ENCODE results near the gene GTPBP6.

The GTPBP6 gene, protein sequence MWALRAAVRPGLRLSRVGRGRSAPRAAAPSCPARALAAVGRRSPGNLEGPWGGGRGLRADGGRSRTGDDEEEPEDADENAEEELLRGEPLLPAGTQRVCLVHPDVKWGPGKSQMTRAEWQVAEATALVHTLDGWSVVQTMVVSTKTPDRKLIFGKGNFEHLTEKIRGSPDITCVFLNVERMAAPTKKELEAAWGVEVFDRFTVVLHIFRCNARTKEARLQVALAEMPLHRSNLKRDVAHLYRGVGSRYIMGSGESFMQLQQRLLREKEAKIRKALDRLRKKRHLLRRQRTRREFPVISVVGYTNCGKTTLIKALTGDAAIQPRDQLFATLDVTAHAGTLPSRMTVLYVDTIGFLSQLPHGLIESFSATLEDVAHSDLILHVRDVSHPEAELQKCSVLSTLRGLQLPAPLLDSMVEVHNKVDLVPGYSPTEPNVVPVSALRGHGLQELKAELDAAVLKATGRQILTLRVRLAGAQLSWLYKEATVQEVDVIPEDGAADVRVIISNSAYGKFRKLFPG

DNA sequence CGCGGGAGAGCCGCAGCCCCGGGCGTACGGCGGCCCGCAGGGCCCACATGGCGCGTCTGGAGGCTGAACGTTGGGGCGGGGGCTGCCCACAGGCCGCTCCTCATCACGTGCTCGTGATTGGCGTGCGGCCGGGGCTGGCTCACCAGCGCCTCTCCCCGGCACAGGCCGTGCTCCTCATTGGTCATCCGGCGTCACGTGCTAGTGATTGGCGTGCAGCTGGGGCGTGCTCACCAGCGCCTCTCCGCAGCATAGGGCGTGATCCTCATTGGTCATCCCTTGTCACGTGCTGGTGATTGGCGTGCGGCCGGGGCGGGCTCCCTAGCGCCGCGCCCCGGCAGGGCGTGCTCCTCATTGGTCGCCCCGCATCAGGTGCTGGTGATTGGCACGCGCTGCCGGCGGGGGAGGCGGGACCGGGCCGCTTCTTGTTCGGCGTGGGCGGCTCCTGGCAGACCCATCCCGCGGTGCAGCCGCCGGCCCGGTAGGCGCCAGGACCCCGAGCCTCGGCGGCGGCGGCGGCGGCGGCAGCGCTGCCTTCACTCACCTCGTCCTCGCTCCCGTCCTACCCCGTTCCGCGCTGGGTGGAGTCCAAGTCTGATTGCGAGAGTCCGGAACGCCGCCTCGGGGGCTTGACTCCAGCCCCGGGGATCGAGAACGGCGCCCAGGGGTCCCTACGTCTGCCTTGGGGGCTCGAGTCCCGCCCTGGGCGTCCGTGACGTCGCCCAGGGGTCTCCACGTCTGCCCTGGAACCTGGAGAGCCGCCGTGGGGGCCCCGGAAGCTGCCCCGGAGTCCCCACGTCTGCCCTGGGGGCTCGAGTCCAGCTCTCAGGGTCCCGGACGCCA lies at the start of gene GTPBP6:
Gene GTPBP6 (minus strand): TSS at position 58 of the 840 bp plus-strand sequence. CDS start 9 bp downstream, at position 49.
- Histone ChIP-seq H3K36me3 (ENCODE audit: control insufficient read depth, low read depth, low read length) (peaks cover 18% of the 10 kb centered on the region), H3K4me3 (ENCODE audit: low read length) (peak within 1 kb of the TSS; percentile 76), H3K9ac (ENCODE audit: low read length) (peak within 1 kb of the TSS; percentile 87), H3K27me3 (ENCODE audit: control insufficient read depth, insufficient read depth, low read length) (no peaks in the 10 kb centered on the region), H3K27ac (ENCODE audit: low read length) (no peak within 1 kb of the TSS), H3K9me3 (ENCODE audit: control insufficient read depth, low read depth, low read length) (no peaks in the 10 kb centered on the region), H3K4me1 (ENCODE audit: control insufficient read depth, low read depth, low read length) (no peaks in the 10 kb centered on the region)

DNA sequence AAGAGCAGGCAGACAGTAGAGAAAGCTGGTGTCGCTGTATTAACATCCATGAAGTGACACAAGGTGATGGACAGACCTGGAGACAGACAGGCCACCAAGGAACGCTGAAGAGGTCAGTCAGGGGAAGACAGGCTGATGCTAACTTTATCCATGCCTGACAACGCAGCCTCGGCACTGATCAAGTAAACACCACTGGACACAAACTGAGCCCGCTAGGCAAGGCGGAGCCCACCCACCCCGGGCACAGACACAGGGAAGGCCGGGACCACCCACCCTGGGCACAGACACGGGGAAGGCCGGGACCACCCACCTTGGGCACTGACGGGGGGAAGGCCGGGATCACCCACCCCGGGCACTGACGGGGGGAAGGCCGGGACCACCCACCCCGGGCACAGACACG lies 49.3 kb upstream of the GTPBP6 start:
- Histone ChIP-seq H3K9me3 (ENCODE audit: control insufficient read depth, low read depth, low read length) (no peaks in the 10 kb centered on the region), H3K27ac (ENCODE audit: low read length) (no peak overlapping the region)

DNA sequence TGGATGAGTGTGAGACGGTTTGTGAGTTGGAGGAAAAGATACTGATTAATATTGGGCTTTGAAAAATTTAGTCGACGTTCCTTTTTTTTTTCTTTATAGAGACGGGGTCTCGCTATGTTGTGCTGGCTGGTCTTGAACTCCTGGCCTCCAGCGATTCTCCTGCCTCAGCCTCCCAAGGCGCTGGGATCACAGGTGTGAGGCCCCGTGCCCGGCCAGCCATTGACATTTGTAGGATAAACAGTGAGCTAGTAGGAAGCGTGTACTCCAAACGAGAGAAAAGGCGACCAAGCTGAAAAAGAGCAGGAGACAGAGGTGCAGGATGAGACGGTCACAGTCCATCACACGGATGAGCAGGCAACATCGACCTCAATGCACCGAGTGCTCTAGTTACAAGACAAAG lies 48.8 kb upstream of the GTPBP6 start:
- no peak overlapping the region for H3K4me3 ChIP-seq (ENCODE audit: low read length)
- no peaks in the 10 kb centered on the region for H3K4me1 ChIP-seq (ENCODE audit: control insufficient read depth, low read depth, low read length)
- no peak overlapping the region for H3K27ac ChIP-seq (ENCODE audit: low read length)
- H3K9me3 ChIP-seq (ENCODE audit: control insufficient read depth, low read depth, low read length) = no peaks in the 10 kb centered on the region
- no peaks in the 10 kb centered on the region for H3K36me3 ChIP-seq (ENCODE audit: control insufficient read depth, low read depth, low read length)
- peaks cover 7% of the 10 kb centered on the region for H3K27me3 ChIP-seq (ENCODE audit: control insufficient read depth, insufficient read depth, low read length)
- H3K9ac ChIP-seq (ENCODE audit: low read length) = no peak overlapping the region

More for the DNA sequence above, 49.3 kb upstream of the GTPBP6 start:
- Histone ChIP-seq H3K4me3 (ENCODE audit: low read length) (no peak overlapping the region), H3K4me1 (ENCODE audit: control insufficient read depth, low read depth, low read length) (no peaks in the 10 kb centered on the region), H3K27me3 (ENCODE audit: control insufficient read depth, insufficient read depth, low read length) (peaks cover 12% of the 10 kb centered on the region), H3K36me3 (ENCODE audit: control insufficient read depth, low read depth, low read length) (no peaks in the 10 kb centered on the region), H3K9ac (ENCODE audit: low read length) (no peak overlapping the region)

DNA sequence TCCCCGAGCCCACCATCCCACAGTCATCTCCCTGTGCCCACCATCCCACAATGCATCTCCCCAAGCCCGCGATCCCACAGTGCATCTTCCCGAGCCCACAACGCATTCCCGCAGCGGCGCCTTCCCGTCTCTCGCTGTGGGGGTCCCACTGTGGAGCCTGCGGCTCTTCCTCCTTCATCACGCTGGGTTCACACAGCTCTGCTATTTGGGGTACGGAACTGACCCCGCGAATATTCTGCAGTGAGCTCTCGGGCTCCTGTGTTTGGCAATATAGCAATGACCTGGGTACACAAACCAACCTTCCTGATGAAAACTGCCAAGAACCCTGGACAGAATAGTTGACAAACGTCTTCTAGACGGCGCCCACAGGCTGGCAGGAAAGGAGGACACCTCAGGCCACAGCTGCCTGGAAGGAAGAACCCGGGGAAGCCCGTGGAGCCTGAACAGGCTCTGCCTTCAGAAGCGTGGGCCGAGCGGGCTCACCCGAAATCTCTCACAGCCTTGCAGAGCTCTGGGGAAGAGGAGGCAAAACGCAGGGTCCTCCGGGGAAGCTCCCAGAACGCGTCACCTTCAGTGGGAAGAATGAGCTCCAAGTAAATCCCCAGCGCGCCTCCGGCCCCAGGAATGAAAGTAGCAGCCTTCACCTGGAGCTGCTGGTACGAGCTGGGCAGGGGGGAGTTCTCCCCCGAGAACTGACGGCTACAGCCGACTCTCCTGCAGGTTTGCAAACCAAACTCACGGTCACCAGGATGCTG lies 45.2 kb upstream of the GTPBP6 start:
- H3K9ac ChIP-seq (ENCODE audit: low read length) = no peak overlapping the region
- H3K4me1 ChIP-seq (ENCODE audit: control insufficient read depth, low read depth, low read length) = no peaks in the 10 kb centered on the region
- no peaks in the 10 kb centered on the region for H3K27me3 ChIP-seq (ENCODE audit: control insufficient read depth, insufficient read depth, low read length)
- no peak overlapping the region for H3K4me3 ChIP-seq (ENCODE audit: low read length)
- H3K36me3 ChIP-seq (ENCODE audit: control insufficient read depth, low read depth, low read length) = peaks cover 13% of the 10 kb centered on the region
- H3K27ac ChIP-seq (ENCODE audit: low read length) = no peak overlapping the region
- no peaks in the 10 kb centered on the region for H3K9me3 ChIP-seq (ENCODE audit: control insufficient read depth, low read depth, low read length)

DNA sequence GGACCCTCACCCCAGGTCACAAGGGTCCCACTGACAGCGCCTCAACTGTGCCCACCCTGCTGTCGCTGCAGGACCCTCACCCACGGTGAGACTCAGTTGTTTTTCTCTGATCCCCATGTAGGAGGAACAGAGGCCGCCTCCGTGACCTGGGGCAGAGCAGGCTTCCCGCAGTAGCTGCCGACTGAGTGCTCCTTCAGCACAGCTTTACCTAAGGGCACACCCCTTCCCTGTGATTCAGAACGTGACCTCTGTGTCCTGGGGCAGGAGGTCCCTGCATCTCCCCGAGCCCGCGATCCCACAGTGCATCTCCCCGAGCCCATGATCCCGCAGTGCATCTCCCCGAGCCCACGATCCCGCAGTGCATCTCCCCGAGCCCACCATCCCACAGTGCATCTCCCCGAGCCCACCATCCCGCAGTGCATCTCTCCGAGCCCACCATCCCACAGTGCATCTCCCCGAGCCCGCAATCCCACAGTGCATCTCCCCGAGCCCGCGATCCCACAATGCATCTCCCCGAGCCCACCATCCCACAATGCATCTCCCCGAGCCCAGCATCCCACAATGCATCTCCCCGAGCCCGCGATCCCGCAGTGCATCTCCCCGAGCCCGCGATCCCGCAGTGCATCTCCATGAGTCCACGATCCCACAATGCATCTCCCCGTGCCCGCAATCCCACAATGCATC lies 44.5 kb upstream of the GTPBP6 start:
- H3K27ac ChIP-seq (ENCODE audit: low read length) = no peak overlapping the region
- H3K9me3 ChIP-seq (ENCODE audit: control insufficient read depth, low read depth, low read length) = no peaks in the 10 kb centered on the region
- H3K27me3 ChIP-seq (ENCODE audit: control insufficient read depth, insufficient read depth, low read length) = no peaks in the 10 kb centered on the region
- H3K9ac ChIP-seq (ENCODE audit: low read length) = no peak overlapping the region
- H3K36me3 ChIP-seq (ENCODE audit: control insufficient read depth, low read depth, low read length) = peaks cover 13% of the 10 kb centered on the region
- no peaks in the 10 kb centered on the region for H3K4me1 ChIP-seq (ENCODE audit: control insufficient read depth, low read depth, low read length)
- no peak overlapping the region for H3K4me3 ChIP-seq (ENCODE audit: low read length)

DNA sequence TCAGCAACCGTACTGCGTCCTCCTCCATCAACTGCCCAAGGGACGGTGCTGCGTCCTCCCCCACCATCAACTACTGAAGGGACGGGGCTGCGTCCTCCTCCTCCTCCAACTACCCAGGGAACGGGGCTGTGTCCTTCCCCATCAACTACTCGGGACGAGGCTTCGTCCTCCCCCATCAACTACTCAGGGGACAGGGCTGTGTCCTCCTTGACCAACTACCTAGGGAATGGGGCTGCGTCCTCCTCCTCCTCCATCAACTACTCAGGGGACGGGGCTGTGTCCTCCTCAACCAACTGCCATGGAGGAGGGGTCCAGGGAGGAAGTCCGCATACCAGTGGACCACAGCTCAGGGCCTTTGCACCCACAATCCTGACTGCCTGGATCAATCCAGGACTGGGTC lies 43.8 kb upstream of the GTPBP6 start:
- H3K27ac ChIP-seq (ENCODE audit: low read length) = no peak overlapping the region

DNA sequence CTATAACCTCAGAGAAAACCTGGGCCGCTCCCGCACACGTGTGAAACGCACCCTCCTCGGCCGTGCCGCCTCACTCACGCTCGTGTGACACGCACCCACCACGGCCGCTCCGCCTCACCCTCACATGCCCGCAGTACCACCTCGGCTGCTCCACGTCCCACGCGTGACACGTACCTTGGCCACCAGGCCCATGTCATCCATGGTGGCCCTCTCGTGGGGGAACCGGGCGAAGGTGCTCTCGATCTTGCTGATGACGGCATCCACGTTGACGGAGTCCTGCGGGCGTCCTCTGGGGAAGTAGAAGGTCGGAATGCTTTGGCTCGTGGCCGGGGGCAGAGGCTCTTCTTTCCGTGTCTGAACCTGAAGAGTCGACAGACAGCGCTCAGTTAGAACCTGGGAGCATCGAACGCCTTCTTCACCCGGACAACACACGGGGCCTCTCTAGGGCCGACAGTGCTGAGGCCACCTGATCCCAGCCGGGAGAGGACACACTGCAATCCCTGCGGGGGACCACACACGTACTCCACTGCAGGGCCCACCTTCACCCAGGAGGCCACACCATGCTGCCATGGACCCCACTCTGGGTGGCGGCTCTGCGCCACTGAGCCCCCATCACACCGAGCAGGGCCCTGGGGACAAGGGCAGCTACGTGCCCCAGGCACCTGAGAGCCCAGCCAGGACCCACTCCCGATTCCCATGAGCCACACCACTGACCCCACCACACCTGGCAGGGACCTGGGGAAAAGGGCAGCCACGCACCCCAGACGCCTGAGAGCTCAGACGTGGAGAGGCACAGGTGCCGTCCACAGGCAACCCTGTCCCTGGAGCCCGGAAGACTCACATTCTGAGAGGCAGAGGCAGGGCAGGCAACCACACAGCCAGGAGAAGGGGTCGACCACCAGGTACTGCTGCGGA lies 42.9 kb upstream of the GTPBP6 start:
- Histone ChIP-seq H3K9me3 (ENCODE audit: control insufficient read depth, low read depth, low read length) (no peaks in the 10 kb centered on the region), H3K4me1 (ENCODE audit: control insufficient read depth, low read depth, low read length) (no peaks in the 10 kb centered on the region), H3K9ac (ENCODE audit: low read length) (no peak overlapping the region), H3K27ac (ENCODE audit: low read length) (no peak overlapping the region), H3K4me3 (ENCODE audit: low read length) (no peak overlapping the region), H3K36me3 (ENCODE audit: control insufficient read depth, low read depth, low read length) (peaks cover 13% of the 10 kb centered on the region), H3K27me3 (ENCODE audit: control insufficient read depth, insufficient read depth, low read length) (no peaks in the 10 kb centered on the region)

More for the DNA sequence above, 43.8 kb upstream of the GTPBP6 start:
- no peaks in the 10 kb centered on the region for H3K4me1 ChIP-seq (ENCODE audit: control insufficient read depth, low read depth, low read length)
- no peaks in the 10 kb centered on the region for H3K27me3 ChIP-seq (ENCODE audit: control insufficient read depth, insufficient read depth, low read length)
- H3K4me3 ChIP-seq (ENCODE audit: low read length) = no peak overlapping the region
- no peaks in the 10 kb centered on the region for H3K9me3 ChIP-seq (ENCODE audit: control insufficient read depth, low read depth, low read length)
- no peak overlapping the region for H3K9ac ChIP-seq (ENCODE audit: low read length)
- peaks cover 13% of the 10 kb centered on the region for H3K36me3 ChIP-seq (ENCODE audit: control insufficient read depth, low read depth, low read length)

DNA sequence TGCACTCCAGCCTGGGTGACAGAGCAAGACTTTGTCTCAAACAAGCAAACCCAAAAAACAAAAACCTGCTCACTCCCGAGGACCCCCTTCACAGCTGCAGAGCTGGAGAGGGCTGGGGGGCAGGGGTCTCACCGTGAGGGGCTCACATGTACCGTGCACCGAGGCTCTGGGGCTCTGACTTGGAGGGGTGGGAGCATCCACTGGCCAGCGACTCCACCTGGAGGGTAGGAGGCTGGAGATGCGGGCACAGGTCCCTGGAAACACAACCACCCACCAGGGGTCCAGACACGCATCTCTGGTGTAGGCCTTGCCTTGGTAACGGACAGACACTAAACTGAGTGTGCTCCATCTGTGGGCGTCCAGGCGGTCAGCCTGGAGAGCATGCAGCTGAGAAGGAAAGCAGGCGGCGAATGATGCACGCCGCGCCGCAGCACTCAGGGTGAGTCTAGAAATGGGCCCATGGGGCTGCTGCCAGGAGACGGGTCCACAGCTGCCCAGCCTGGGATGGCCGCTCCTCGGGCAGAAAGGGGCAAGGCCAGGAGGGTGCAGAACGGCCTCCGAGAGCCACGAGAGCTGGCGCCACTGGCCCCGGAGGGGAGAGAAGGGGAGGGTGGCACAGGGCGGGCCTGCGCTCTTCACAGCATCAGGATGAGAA lies 42.0 kb upstream of the GTPBP6 start:
- Histone ChIP-seq H3K4me1 (ENCODE audit: control insufficient read depth, low read depth, low read length) (no peaks in the 10 kb centered on the region), H3K27ac (ENCODE audit: low read length) (no peak overlapping the region), H3K4me3 (ENCODE audit: low read length) (no peak overlapping the region), H3K9ac (ENCODE audit: low read length) (no peak overlapping the region), H3K9me3 (ENCODE audit: control insufficient read depth, low read depth, low read length) (no peaks in the 10 kb centered on the region), H3K27me3 (ENCODE audit: control insufficient read depth, insufficient read depth, low read length) (no peaks in the 10 kb centered on the region), H3K36me3 (ENCODE audit: control insufficient read depth, low read depth, low read length) (peaks cover 13% of the 10 kb centered on the region)

DNA sequence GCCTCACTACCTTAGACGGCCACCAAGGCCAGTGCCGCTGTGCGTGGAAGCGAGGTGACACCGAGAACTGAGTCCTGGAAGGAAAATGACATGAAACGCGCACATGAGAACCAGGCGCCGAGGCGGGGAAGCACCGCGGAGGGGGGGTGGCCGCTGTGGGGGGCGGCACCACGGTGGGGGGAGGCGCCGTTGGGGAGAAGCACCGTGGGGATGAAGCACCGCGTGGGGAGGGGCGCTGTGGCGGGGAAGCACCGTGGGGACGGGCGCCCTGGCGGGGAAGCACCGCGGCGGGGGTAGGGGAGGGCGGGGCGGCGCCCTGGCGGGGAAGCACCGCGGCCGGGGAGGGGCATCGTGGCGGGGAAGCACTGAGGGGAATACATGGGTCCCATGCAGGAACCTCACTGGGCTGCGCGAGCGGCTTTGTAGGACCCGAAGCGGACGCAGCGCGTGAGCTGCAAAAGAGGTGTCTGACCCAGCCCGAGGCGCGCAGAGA lies 40.1 kb upstream of the GTPBP6 start:
- Histone ChIP-seq H3K27ac (ENCODE audit: low read length) (no peak overlapping the region), H3K9me3 (ENCODE audit: control insufficient read depth, low read depth, low read length) (no peaks in the 10 kb centered on the region), H3K27me3 (ENCODE audit: control insufficient read depth, insufficient read depth, low read length) (no peaks in the 10 kb centered on the region), H3K9ac (ENCODE audit: low read length) (no peak overlapping the region), H3K4me1 (ENCODE audit: control insufficient read depth, low read depth, low read length) (no peaks in the 10 kb centered on the region), H3K36me3 (ENCODE audit: control insufficient read depth, low read depth, low read length) (peaks cover 13% of the 10 kb centered on the region), H3K4me3 (ENCODE audit: low read length) (no peak overlapping the region)

Measured in iPS-18a (cell line).